Esophagus mucosa (tissue), 1 donor: ENCODE results near the gene TMEM175. TPM values are rescaled to one million over a fixed set of nuclear protein-coding genes. Genes with fewer than 3 reads are reported as not detected.
"Not testable (repeated sequence)": the region's sequence is repeated elsewhere in the genome, so short reads cannot be mapped to it uniquely, and the experiment has no call there.

Source experiments
- ATAC-seq: fragments of 200-7000 bp; cut with Tn5 transposase; one replicate; pipeline ENCODE4 v1.9.1; 2020
- total RNA-seq: library from RNA; stranded (reverse); gene quantifications from one replicate; pipeline ENCODE4 v1.2.4, GENCODE V29; 2023
- donor health status: DM: yes; HTN: yes; CAD: no.

The TMEM175 gene
- total RNA-seq, 1 donor from 2014 or later: 11.2 TPM

DNA sequence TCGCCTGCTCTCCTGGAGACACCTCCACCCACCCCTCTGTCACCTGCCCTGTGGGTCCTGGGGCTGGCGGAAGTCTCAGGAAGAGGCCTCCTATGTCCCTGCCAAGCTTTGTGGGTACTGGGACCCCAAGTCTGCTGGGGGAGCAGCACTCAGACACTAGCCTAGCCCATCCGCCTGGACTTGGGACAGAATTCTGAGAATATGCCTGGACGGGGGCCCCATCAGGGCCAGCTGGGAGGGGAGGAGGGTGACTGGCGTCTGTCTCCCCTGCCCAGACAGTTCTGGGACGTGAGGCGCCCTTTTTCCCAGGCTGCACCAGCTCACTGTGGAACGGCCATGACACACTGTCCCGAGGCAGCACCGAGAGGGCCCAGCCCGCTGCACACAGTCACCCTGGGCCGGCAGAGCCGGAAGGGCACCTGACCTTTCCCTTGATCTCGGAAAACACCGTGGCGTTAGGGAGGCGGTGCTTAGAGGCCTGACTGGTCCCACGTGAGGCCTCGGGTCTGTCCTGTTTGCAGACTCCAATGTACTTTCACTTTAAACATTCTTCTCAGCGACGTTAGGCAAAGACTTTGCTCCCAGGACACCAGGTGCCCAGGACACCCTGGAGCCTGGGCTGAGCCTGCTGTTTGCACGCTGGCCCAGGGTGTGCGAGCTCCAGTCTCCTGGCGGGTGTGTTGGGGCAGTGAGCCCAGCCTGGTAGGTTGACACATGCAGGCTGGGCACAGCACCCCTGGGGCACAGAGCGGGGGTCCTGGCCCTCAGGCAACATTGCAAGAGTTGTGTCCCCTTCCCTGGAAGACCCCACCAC is 60.2 kb downstream of the TMEM175 start:
- ATAC-seq: peak; percentile 57

DNA sequence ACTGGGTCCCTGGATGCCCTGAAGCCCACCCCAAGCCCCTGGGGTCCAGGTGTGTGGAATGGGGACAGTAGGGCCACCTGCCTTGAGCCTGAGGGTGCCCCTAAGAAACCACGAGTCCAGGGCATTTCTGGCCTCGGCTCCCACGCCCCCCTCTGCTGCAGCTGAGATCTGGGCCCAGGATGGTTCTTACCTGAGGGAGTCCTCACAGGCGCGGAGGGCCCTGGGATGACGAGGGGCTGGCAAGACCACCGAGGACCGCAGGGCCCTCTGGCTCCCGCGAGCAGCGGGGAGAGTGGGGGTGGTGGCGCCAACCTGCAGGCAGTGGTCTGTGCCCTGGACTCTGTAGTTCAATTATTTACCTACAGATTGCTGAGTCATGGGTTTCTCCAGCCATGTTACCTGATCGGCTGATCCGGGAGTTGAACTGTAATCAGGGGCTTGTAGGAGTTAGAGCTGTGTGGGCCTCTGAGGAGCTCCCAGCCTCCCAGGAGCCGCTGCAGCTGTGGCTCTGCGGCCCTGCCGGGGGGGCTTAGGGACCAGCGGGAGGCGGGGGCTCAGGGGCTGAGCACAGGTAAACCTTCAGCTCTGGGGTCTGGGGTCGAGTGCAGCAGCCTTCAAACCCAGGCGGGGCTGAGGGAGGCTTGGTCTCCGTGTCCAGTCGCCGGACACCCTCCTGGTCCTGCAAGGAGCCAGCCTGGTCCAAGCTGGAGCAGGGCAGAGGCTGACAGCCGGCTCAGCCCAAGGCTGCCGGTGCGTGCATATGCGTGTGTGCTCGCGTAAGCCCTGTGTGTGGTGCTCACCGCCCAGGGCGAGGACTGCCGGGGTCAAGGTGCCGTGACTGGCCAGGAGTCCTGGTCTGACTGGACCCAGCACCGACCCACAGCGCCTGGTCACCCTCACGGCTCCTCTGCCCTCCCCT is 61.1 kb downstream of the TMEM175 start, which contains the start of gene SLC26A1:
Gene SLC26A1, minus strand, starts transcription at position 294 of the 919 bp plus-strand sequence. CDS start 1,701 bp downstream, outside the sequence.
- no peak for ATAC-seq

DNA sequence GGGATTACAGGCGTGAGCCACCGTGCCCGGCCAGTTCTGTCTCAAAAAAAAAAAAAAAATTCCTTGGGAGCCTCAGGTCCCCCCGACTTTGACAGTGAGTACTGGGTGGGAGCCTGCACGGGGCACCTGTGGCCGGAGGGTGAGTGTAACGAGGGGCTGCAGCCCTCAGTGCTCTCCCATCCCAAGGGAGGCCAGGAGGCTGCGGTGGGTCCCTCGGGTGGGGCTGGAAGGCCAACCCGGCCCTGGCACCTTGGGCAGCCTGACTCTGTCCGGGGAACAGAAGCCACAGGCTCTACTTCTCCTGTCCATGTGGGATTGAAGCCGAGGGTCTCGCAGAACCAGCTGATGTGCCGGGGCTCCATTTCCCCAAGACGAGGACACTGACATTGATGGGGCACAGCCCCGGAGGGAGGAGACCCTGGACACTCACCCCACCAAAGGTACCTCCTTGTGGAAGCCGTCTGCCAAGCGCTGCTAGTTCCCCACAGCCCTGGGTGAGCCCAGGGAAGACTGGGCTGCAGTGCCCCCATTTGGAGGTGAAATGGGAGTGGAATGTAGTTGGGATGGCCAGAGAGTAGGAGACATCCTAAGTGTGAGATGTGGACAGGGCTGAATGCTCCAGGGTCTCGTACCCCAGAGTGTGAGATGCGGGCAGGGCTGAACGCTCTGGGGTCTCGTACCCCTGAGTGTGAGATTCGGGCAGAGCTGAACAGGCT is 63.2 kb downstream of the TMEM175 start:
- ATAC-seq: no peak

DNA sequence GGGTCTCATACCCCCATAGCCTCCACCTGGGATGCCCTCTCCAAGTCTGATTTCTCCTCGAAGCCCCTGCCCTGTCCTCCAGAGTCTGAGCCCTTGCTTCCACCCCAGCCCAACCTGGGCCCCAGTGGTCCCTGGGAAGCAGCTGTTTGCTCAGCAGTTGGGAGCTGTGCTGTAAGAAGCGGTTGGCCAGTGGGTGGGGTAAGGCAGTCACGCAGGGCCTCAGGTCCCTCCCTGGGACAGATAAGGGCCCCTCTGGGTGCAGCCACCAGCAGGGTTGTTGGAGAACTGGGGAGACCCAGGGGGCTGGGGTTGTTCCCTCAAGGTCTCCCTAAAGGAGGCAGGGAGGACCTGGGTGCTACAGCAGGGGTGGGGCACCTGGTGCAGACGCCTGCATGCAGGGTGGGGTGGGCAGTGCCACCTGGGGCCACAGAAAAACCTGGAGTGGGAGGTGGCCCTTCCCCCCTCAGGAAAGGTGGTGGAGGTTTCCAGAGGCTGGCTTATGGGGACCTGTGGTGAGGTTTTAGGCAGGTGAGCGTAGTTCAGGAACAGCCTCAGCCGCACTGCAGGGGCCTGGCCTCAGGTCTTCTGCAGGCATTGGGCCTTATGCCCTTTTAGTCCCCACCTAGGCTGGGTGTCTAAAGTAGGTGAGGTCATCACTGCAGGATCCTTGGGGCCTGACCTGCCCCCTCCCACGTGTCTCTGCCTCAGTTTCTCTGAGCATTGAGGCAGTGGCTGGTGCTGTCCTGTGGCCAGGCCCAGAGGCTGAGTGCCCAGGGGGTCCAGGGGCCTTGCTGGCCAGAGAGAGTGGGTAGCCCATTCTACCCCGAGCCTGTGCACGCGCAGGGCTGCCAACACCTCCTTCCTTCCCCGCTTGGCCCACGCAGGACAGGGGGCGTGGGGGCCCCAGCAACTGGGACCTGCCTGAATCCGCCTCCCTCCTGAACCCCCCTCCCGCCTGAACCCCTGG is 64.1 kb downstream of the TMEM175 start:
- ATAC-seq: no peak

DNA sequence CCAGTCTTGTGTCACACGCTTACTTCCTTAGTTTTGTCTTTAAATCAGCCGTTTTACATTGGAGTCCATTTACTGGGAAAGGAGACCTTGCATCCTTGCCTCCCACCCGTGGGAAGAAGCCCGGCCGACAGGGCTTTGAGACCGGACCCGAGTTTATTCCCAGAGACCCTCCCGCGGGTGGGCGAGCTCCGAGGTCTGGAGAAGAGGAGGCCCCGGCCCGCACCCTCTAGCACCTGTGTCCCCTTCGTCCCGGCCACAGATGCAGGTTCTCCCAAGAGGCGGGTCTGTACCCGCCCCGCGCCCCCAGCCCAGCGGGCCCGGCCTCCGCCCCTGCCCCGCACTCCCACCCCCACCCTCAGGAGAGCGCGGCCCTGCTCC is 64.7 kb downstream of the TMEM175 start:
- no peak for ATAC-seq

DNA sequence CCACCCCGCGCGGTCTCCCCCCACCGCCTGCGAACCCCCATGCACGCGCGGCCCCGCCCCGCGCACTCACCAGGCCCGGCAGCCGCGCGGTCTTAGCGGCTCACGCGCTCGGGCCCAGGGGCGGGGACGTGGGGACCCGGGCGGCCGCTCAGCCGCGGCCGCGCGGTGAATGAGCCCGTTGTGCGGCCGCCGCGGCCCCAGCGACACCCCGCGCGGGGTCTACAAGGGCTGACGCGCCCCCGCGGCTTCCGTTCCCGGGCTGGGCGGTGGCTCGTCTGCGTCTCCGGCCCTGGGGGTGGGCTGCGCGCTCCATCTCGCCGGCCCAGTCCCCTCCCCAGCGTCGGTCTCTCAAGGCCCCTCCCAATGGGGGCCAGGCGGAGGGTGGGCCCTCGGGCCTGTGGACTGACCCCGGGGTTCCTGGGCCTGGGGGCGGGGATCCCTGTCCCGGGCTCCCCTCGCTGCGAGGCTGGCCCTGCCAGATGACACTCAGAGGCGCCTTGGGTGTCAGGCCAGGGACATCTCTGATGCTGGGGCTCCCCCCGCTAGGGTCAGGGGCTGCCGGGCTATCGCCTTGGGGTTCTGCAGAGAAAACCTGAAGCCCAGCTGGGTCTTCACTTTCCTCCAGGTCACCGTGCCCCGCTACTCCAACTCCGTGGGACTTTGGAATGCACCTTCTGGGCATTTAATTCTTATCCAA is 65.3 kb downstream of the TMEM175 start:
- ATAC-seq: no peak

DNA sequence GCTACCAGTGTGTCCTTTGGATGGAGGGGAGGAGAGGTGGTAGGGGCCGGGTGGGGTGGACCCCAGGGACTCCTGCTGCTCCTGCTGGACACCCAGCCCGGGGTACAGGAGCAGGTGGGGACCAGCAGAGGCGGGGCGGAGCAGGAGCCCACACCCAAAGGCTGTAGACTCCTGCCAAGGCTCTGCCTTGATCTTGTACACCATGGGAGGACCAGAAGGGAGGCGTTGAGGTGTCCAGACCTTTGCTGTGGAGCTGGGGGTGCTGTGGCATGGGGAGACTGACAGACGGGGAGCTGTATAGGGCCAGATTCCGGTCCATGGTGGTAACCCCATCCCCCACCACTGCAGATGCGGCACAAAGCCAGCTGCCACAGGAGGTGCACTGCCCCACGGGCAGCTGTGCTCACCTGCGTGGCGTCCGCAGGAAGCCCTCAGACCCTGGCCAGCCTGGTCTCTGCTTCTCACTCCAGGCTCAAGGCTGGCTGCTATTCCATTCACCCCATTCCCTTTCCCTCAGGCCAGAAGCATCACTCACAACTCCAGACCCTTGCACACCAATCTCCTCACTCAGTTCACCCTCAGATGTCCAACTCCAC is 65.9 kb downstream of the TMEM175 start:
- ATAC-seq: no peak

DNA sequence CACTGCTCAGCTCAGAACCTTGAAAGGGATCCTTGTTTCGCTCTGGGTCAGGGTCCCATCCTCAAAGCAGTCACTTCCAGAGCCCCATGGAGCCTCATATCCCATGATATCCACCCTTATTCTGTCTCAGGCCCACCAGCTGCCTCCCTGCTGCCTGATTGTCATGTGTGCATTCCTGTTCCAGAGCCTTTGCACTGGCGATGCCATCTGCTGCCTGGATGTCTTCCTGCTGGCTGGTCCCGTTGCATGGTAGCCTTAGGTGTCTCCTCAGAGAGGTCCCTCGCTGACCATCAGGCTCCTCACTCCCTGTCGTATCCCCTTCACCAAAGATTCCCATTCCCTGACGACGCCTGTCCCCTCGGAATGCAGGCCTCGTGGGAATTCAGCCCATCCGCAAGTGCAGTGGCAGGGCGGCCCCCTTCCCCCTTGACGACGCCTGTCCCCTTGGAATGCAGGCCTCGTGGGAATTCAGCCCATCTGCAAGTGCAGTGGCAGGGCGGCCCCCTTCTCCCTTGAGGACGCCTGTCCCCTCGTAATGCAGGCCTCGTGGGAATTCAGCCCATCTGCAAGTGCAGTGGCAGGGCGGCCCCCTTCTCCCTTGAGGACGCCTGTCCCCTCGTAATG is 67.1 kb downstream of the TMEM175 start:
- ATAC-seq: not testable (repeated sequence)

DNA sequence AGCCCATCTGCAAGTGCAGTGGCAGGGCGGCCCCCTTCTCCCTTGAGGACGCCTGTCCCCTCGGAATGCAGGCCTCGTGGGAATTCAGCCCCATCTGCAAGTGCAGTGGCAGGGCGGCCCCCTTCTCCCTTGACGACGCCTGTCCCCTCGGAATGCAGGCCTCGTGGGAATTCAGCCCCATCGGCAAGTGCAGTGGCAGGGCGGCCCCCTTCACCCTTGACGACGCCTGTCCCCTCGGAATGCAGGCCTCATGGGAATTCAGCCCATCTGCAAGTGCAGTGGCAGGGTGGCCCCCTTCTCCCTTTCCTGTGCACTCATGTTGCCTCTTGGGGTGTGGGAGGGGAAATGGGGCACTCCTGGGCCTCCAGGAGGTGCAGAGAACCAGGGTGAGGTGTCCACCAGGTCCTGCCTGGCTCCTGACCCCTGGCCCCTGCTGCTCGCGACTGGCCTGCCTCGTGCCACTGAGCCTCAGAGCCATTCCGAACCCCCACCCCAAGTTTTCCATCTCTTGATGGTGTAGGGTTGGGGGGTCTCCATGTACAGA is 67.7 kb downstream of the TMEM175 start:
- no peak for ATAC-seq

DNA sequence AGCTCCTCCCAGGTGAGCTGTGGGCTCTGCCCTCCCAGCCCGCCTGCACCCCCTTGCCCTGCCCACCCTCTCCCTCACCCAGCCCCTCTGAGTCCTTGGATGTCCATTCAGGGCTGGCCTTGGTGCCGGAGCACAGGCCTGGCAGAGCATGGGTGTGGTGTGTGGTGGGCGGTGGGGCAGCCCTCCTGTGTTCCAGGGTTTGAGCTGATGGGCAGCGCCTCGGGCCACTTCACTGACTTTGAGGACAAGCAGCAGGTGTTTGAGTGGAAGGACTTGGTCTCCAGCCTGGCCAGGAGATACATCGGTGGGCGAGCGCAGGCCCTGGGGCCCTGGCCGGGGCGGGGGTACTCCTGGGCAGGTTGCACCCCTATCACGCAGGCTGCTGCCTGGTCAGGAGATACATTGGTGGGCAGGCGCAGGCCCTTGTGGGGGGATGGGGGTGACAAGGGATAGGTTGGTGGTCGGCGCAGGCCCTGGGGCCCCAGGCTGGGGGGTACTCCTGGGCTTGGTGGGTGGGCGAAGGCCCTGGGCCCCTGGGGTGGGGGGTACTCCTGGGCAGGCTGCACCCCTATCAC is 68.5 kb downstream of the TMEM175 start:
- no peak for ATAC-seq

DNA sequence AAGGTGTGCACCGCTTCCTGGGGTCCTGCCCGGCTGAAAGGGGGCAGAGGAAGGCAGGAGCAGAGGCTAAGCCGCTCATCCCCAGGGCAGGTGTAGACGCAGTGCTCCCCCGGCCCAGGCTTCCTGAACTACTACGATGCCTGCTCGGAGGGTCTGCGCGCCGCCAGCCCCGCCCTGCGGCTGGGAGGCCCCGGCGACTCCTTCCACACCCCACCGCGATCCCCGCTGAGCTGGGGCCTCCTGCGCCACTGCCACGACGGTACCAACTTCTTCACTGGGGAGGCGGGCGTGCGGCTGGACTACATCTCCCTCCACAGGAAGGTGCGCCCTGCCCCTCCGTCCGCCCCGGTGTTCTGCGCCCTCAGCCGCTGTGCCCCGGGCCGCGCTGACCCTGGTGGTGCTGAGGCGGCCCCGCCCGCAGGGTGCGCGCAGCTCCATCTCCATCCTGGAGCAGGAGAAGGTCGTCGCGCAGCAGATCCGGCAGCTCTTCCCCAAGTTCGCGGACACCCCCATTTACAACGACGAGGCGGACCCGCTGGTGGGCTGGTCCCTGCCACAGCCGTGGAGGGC is 69.4 kb downstream of the TMEM175 start:
- no peak for ATAC-seq

DNA sequence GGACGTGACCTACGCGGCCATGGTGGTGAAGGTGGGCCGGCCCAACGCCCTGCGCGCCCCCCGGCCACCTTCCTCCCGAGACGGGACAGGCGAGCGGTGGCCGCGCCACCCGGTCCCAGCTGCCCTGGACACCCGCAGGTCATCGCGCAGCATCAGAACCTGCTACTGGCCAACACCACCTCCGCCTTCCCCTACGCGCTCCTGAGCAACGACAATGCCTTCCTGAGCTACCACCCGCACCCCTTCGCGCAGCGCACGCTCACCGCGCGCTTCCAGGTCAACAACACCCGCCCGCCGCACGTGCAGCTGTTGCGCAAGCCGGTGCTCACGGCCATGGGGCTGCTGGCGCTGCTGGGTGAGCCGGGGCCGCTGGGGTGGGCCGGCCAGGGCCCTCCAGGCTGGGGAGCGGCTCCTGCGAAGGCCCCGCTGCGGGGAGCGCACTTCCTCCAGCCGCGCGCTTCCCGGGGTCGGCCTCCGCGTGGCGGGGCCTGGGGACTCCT is 69.9 kb downstream of the TMEM175 start:
- peak; percentile 9 for ATAC-seq

DNA sequence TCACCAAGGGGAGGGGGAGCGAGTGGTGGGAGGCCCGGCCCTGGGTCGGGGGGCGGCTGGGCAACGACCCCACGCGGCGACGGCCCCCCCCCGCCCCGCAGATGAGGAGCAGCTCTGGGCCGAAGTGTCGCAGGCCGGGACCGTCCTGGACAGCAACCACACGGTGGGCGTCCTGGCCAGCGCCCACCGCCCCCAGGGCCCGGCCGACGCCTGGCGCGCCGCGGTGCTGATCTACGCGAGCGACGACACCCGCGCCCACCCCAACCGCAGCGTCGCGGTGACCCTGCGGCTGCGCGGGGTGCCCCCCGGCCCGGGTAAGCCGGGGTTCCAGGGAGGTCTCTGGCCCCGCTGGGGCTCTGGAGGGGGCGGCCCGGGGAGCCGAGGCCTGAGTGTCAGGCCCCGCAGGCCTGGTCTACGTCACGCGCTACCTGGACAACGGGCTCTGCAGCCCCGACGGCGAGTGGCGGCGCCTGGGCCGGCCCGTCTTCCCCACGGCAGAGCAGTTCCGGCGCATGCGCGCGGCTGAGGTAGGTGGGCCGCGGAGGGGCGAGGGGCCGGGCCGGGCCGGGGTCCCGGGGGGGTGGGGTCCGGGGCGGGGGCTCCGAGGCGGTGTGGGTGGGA is 70.5 kb downstream of the TMEM175 start:
- ATAC-seq: no peak

DNA sequence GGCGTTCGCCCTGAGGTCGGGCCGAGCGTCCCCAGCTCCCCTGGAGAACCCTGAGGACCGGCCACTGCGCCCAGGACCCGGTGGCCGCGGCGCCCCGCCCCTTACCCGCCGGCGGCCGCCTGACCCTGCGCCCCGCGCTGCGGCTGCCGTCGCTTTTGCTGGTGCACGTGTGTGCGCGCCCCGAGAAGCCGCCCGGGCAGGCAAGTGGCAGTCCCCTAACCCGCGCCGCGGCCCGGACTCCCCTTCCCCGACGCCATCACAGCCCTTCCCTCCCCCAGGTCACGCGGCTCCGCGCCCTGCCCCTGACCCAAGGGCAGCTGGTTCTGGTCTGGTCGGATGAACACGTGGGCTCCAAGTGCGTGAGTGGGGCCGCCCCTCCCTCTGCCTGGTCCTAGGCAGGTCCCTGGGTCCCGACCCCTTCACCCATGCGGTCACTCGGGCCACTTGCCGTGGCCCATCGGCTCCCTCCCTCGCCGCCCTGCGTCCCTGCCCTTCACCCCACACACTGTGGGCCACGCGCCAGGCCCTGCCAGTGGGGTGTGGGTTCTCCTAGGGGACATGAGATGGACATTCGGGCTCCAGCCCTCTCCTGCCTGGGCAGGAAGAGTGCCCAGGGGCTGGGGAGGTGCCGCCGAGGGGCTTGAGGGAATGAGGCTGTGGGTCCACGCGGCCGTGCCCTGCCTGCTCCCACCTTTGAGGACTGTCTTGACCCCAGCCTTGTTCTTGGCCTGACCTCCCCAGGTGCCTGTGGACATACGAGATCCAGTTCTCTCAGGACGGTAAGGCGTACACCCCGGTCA is 71.2 kb downstream of the TMEM175 start:
- ATAC-seq: no peak

DNA sequence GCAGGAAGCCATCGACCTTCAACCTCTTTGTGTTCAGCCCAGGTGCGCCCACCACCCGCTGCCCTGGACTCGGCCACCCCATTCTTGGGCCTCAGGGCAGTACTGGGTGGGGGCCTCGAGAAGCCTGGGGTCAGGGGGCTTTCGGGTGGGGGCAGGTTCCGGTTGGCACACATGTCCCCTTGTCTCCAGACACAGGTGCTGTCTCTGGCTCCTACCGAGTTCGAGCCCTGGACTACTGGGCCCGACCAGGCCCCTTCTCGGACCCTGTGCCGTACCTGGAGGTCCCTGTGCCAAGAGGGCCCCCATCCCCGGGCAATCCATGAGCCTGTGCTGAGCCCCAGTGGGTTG is 71.8 kb downstream of the TMEM175 start:
- no peak for ATAC-seq

DNA sequence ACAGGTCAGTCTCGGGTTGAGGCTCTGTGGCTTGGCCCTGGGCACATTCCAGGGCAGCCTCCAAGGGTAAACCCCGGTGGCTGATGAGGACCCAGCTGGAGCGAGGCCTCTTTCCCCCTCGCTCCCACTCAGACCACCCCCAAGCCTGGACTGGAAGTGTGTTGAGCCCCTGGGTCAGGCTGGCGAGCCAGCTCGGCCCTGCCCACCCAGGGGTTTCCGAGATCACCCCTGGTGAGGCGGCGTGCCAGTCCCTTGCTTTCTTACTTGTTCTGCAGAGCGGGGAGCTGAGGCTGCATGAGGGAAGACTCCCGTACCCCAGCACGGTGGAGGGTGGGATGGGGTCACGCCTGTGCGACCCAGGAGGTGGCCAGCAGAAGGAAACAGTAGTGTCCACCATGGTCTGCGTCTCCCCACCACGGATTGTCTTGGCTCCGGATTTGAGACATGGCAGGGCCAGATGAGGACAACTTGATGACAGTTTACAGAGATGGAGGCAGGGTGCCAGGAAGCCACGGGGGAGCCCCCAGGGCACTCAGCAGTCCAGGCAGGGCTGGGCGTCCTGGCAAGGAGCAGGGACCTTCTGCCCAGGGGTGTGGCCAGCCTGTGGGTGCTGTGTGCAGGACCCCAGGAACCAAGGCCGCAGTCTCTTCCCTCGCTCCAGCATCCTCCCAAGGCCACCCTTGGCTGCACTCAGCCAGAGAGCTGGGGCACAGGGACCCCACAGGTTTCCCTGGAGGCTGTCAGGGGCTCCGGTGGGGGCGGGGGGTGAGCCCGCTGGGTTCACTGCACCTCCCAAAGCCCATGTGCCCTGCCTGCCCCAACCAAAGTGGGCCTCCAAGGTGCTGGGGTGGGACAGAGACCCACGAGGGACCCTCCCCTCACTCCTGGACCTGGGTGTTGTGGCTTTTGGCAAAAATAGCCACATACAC is 72.6 kb downstream of the TMEM175 start:
- ATAC-seq: no peak
